Embryonic facial prominence (tissue), 1 donor: Measurements from ENCODE around the gene LRRC32.

Experiments used
- DNase-seq: peaks from one replicate; pipeline ENCODE4 v3.0.0-alpha.2; 2016; ENCODE audit errors: extremely low spot score

LRRC32 gene

GRCh38 chr11:76699451-76700091, 29.0 kb upstream of the LRRC32 start:
- no peak for DNase-seq

- DNase-seq: no peak
These were observed 27.9 kb upstream of the LRRC32 start for GRCh38 chr11:76698321-76699043.

DNA sequence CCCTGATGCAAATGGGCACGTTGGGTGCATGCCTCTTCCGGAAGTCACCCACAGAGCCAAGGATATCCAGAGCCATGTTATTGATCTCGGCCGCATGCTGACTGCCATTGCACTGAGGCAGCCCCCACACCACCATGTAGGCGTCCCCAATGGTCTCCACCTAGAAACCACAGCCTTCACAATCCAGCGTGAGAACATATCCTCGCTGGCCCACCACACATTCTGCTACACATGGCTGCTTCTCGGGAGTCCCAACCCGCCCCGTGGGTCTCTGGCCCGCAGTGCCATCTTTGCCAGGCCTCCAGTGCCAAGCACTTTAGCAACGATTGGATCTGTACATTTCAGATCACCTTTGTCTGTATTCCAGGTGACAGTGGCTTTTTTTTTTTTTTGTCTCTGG, 26.2 kb upstream of the LRRC32 start:
- no peak for DNase-seq

- no peak for DNase-seq
These were observed 25.2 kb upstream of the LRRC32 start for GRCh38 chr11:76695771-76696170.

DNA sequence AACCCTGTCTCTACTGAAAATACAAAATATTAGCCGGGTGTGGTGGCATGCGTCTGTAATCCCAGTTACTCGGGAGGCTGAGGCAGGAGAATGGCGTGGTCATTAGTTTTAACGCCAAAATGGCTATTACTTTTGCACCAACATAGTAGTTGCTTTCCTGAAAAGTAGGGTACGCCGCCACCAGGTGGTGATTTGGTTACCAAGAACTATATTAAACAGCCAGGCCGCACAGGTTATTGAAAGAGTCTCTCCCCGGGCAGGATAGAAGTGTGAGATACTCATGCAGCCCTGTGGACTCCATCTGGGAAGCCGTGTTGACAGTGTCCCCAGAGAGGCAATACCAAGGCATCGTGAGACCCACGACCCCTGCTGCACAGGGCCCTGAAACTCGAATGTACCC, 24.6 kb upstream of the LRRC32 start:
- no peak for DNase-seq

DNA sequence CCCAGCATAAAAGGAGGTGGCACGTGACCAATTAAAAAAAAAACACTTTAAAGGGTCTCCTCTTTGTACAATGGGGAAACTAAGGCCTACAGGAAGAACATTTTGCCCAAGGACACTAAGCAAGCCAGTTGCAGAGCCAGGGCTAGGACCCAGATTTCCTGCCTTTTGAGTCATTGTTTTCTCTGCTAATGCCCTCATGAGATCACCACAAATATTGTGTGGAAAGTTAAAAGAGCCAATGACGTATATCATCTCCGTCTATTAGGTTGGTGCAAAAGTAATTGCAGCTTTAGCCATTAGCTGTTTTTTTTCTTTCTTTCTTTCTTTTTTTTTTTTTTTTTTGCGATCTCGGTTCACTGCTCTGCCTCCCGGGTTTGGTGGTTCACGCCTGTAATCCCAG, 24.1 kb upstream of the LRRC32 start:
- DNase-seq: no peak

- DNase-seq: no peak
These were observed 23.3 kb upstream of the LRRC32 start for GRCh38 chr11:76693806-76694205.

GRCh38 chr11:76692956-76693355, 22.4 kb upstream of the LRRC32 start:
- DNase-seq: no peak

- no peak for DNase-seq
These were observed 21.1 kb upstream of the LRRC32 start for GRCh38 chr11:76691655-76692054.

GRCh38 chr11:76690736-76691135, 20.2 kb upstream of the LRRC32 start:
- DNase-seq: no peak

DNA sequence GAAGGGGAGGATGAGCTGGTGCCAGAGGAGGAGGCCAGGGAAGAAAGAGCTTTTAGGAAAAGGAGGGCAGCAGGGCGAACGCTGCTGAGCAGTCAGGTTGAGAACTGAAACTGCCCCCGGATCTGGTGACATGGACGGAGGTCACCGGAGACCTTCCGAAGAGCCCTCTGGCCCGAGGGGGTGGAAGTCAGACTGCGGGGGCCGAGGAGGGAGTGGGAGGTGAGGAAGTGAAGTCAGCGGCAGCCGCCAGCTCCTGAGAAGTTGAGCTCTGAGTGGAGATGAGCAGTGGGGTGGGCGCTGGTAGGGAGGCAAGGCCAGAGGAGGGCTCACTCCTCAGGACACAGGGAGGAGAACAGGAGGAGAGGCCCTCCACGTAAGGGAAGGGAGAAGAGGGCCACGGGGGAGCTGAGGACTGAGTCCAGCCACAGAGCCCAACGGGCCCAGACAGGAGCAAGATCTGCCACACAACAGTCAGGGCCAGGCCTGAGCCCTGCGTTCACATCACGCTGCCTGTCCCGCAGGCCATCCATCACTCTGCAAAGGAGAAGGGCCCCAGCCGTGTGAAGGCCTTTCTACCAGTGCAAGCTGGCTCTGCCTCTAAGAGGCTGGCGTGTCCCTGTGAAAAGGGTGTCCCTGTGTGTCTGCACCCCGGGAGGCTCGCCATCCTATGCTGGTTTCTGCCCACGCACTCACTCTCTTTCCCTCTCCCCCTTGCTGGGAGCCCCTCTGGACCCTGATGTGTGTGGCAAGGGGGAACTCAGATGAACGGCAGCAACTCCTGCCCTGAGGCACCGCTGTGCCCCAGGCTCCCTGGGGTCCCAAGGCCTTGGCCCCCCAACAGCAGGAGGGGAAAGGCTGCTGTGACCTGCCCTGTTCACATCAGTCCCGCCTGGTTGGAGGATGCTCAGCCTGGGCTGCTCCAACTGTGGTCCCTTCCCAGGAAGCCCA, 19.0 kb upstream of the LRRC32 start:
- DNase-seq: no peak

DNA sequence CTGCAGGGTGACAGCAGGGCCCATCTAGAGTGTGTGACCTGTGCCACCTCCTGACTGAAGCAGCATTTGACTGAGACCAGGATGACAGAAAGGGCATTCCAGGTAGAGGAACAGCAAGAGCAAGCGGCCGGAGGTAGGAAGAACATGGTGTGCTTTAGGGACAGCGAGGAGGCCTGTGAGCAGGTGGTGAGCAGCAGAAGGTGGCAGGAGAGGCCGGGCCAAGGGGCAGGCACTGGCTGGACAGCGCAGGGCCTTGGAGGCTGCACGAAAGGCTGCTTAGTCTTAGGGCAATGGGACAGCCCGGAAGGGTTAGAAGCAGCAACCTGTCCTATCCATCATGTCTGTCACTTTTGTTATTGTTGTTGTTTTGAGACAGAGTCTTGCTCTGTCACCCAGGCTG, 17.6 kb upstream of the LRRC32 start:
- no peak for DNase-seq

DNA sequence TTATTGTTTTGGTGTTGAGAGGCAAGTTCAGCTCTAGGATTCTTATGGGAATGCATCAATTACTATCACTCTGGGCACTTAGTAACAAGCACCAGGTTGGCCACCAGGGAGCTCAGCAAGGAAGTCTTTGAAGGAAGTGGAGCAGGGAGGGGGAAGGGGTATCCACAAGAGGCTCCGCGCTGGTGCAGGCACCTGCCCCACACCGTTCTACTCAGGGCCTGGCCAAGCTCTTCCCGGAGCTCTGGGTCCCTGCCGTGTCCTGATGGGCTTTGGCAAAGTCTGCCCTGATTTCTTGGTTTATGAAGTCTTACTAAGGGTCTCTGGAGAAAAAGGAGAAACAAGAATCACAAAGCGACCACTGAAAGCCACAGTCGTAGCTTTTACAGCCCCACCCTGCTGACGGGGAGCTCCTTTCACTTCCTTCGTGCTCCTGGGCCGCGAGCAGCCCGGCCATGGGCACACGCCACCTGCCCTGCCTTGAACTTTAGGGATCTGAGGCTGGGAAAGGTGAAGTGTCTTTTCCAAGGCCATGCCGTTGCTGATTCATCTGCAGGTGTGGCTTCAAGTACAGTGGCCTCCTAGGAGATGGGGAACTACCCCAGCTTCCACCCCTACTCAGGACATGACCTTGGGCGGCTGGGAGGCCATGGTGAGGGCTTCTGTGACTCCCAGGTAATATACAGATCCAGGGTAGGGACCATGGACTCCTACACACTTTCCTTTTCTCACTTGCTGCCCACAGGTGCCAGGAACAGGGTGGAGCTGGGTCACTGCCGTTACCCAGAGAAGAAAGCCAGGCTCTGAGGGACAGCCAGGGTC, 15.9 kb upstream of the LRRC32 start:
- DNase-seq: no peak

GRCh38 chr11:76685831-76686230, 15.3 kb upstream of the LRRC32 start:
- DNase-seq: no peak

DNA sequence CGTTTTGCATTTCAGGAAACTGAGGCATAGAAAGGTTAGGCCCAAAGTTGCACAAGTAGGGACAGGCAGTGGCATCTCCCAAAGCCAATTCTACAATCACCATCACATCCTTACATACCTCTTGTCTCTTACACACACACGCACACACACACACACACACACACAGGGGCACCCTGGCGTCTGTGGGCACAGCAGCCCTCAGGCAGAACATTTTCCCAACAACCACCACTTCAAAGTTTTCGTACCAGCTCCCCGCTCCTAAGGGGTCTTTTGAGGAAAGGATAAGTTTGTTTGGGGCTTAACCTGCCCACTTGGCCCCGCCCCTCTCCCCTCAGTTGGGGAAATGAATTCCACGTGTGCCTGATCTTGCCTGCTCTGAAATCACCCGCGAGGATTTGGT, 14.7 kb upstream of the LRRC32 start:
- no peak for DNase-seq

DNA sequence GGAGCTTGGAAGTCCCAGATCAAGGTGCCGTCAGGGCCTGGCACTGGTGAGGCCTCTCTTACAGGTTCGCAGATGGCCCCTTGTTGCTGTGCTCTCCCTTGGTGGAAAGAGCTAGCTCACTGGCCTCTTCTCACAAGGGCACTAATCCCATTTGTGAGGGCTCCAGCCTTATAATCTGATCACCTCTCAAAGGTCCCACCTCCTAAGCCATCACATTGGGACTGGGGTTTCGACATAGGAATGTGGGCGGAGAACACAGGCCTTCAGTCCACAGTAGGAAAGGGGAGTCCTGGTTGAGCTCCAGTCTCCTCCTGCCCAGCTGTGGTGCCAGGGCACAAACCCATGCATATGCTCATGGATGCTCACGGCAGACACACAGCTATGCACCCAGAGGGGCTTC, 14.0 kb upstream of the LRRC32 start:
- no peak for DNase-seq

- no peak for DNase-seq
These were observed 12.9 kb upstream of the LRRC32 start for GRCh38 chr11:76683161-76684095.

DNA sequence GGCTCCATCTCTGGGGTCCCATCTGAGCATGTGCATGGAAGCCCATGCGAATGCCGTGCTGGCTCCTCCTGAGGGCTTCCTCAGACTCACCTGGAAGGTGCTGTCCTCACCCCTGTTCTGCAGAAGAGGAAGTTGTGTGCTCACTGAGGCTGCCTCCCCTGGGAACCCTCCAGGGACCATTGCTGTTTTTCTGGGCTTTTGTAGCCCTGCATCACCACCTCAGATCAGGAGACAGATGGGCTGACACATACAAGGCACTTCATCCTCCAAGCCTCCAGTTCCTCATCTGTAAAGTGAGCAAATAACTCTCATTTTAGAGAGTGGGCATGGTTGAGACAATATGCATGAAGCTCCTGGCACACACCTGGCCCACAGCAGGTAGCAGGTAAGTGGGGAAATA, 12.1 kb upstream of the LRRC32 start:
- no peak for DNase-seq

GRCh38 chr11:76682106-76682505, 11.6 kb upstream of the LRRC32 start:
- no peak for DNase-seq
